GM12878 (cell line): Measurements from ENCODE around the gene ANTXR2. TPM values are rescaled to one million over a fixed set of nuclear protein-coding genes. Genes with fewer than 3 reads are reported as not detected.

Experiments
- ATAC-seq: fragments of 200-7000 bp; cut with Tn5 transposase; 3 replicates; pipeline ENCODE4 v1.9.1; 2020; ENCODE audit warnings: mild to moderate bottlenecking, moderate library complexity
- BruUV-seq: library from RNA; stranded (reverse); fragments of 400-500 nt; replicated peaks from 2 replicates; lab custom pipeline; 2021; lab: Mats Ljungman, UMichigan
- CTCF ChIA-PET: fragments of 300-600 bp; sonication (Branson Sonifier 250); formaldehyde crosslinking; extraction: SDS; loops from one replicate; lab custom pipeline; 2021; ENCODE audit warnings: inconsistent platforms; lab: Yijun Ruan, JAX
- POLR2A ChIA-PET: fragments of 350-600 bp; formaldehyde crosslinking; extraction: SDS; loops from one replicate; lab custom pipeline; 2021; ENCODE audit warnings: inconsistent platforms; lab: Charles Lee
- RAD21 ChIA-PET: fragments of 300-600 bp; sonication (Branson Sonifier 250); formaldehyde crosslinking; loops from one replicate; lab custom pipeline; 2023; ENCODE audit warnings: antibody characterized with exemption; ENCODE audit not compliant: unreplicated experiment; lab: Charles Lee
- SMC1A ChIA-PET: fragments of 300-600 bp; sonication (Branson Sonifier 250); formaldehyde crosslinking; loops from one replicate; lab custom pipeline; 2023; ENCODE audit not compliant: unreplicated experiment, uncharacterized antibody; lab: Charles Lee
- DNase-seq: peaks from one replicate; pipeline ENCODE4 v3.0.0-alpha.2; 2011; ENCODE audit warnings: low read depth, low spot score
- FAIRE-seq: peaks from 3 replicates; lab custom pipeline; 2011; peaks lifted over from hg19 to GRCh38; lab: Jason Lieb, UNC
- H2AFZ ChIP-seq: 2 replicates; pipeline ENCODE4 v1.6.0; 2011; ENCODE audit warnings: low read depth, low read length, control low read depth; ENCODE audit not compliant: control insufficient read depth
- H3K27ac ChIP-seq: 2 replicates; pipeline ENCODE4 v1.5.1; 2011; ENCODE audit warnings: control low read depth; ENCODE audit not compliant: control insufficient read depth, insufficient read depth
- H3K27me3 ChIP-seq, 2 experiments: replicated peaks in 1 of 2; 2 replicates each; pipeline versions ENCODE4 v1.6.0 to v1.6.1; 2011; ENCODE audit warnings: low read length in 1 of 2; ENCODE audit not compliant: control insufficient read depth in 2 of 2, insufficient read depth in 2 of 2
- H3K36me3 ChIP-seq, 2 experiments: 2 replicates each; pipeline ENCODE4 v1.5.1; 2011; ENCODE audit warnings: low read length in 1 of 2; ENCODE audit not compliant: control insufficient read depth in 2 of 2, insufficient read depth in 2 of 2
- H3K4me1 ChIP-seq: 2 replicates; pipeline ENCODE4 v1.6.1; 2011; ENCODE audit warnings: mild to moderate bottlenecking, low read length, moderate library complexity, mixed read lengths; ENCODE audit not compliant: control insufficient read depth, insufficient read depth
- H3K4me2 ChIP-seq: 2 replicates; pipeline ENCODE4 v1.6.0; 2011; ENCODE audit warnings: control low read depth; ENCODE audit not compliant: control insufficient read depth, insufficient read depth
- H3K4me3 ChIP-seq: fragments of 200-600 bp; sonication (generic); 2 replicates; pipeline ENCODE4 v1.5.1; 2016
- H3K79me2 ChIP-seq: 2 replicates; pipeline ENCODE4 v1.6.0; 2011; ENCODE audit warnings: low read length; ENCODE audit not compliant: control insufficient read depth, insufficient read depth
- H3K9ac ChIP-seq: 2 replicates; pipeline ENCODE4 v1.8.0; 2011; ENCODE audit warnings: low read length, control low read depth, mixed read lengths; ENCODE audit not compliant: control insufficient read depth, insufficient read depth
- H3K9me3 ChIP-seq: replicated peaks from 3 replicates; pipeline ENCODE4 v1.5.1; 2011; ENCODE audit warnings: mild to moderate bottlenecking, low read length; ENCODE audit not compliant: control insufficient read depth, insufficient read depth
- H4K20me1 ChIP-seq: 2 replicates; pipeline ENCODE4 v1.6.0; 2011; ENCODE audit not compliant: control insufficient read depth, insufficient read depth
- ASH2L ChIP-seq: fragments of 300-600, 200-600 bp; sonication (generic); IDR thresholded peaks from 2 replicates; pipeline ENCODE4 v1.6.1; 2017; ENCODE audit warnings: low read depth, mild to moderate bottlenecking, borderline replicate concordance
- IKZF1 ChIP-seq: fragments of 450-650 bp; conservative IDR thresholded peaks from 2 replicates; pipeline ENCODE4 v1.6.1; 2017; ENCODE audit warnings: antibody characterized with exemption, mild to moderate bottlenecking
- PML ChIP-seq: IDR thresholded peaks from 2 replicates; pipeline ENCODE4 v1.6.1; 2012; ENCODE audit warnings: low read length, inconsistent platforms
- TAF1 ChIP-seq: IDR thresholded peaks from 2 replicates; pipeline ENCODE4 v1.6.1; 2011; ENCODE audit warnings: mild to moderate bottlenecking, low read depth, low read length, borderline replicate concordance
- TARDBP ChIP-seq: IDR thresholded peaks from 2 replicates; pipeline ENCODE4 v1.6.1; 2016; ENCODE audit warnings: borderline replicate concordance
- ZBTB40 ChIP-seq: fragments of 450-650 bp; IDR thresholded peaks from 2 replicates; pipeline ENCODE4 v1.6.1; 2016; ENCODE audit warnings: mild to moderate bottlenecking, moderate library complexity, borderline replicate concordance
- ZNF687 ChIP-seq: fragments of 450-650 bp; IDR thresholded peaks from 2 replicates; pipeline ENCODE4 v1.6.1; 2017; ENCODE audit warnings: mild to moderate bottlenecking, moderate library complexity
- in situ Hi-C: fragments of 300-500 bp; cut with MboI; formaldehyde crosslinking; loops from 9 replicates; pipeline ENCODE4 v1.14.3; 2018; ENCODE audit warnings: mixed read lengths
- intact Hi-C: fragments of 100-400 bp; cut with micrococcal nuclease; formaldehyde crosslinking; loops from one replicate; pipeline ENCODE4 v1.14.2; 2022; ENCODE audit not compliant: unreplicated experiment
- polyA plus RNA-seq, 11 experiments: library from polyadenylated mRNA; depleted of rRNA in 4 of 11; unstranded in 6 of 11; stranded (reverse) in 5 of 11; fragments of >200 nt; fragmentation: Nextera tagmentation in 4 of 11; fragmentation: Illumina TruSeq in 1 of 11; extraction: Ambion mirVana in 4 of 11; extraction: Trizol in 1 of 11; gene quantifications; 1 replicate in 1 of 11; 2 replicates in 10 of 11; pipeline versions ENCODE4 v1.2.1 to v1.2.3, GENCODE V29; 2011 to 2016; ENCODE audit warnings: inconsistent platforms in 2 of 11, missing spikeins in 2 of 11, low read depth in 1 of 11
- total RNA-seq, 4 experiments: library from RNA; depleted of rRNA in 3 of 4; stranded (reverse); fragments of >200 nt in 3 of 4; fragmentation: Illumina TruSeq in 1 of 4; extraction: Trizol in 1 of 4; gene quantifications; 2 replicates each; pipeline versions ENCODE4 v1.2.1 to v1.2.3, GENCODE V29; 2013 to 2021

The ANTXR2 gene
- total and polyA plus RNA-seq, 10 of the 15 experiments (the other 5 are each of a cell fraction or from before 2014, with no cell fraction given) = 1.4 to 8.9 (median 5.7) TPM

- TF ChIP-seq ZNF687 = no peak
- TF ChIP-seq ZBTB40 = no peak
- TF ChIP-seq PML = no peak
- no peak for TF ChIP-seq ASH2L
Measured at GRCh38 chr4:79949178-79949577, 123.9 kb downstream of the ANTXR2 start (continued).

GRCh38 chr4:79948739-79949138 is 124.3 kb downstream of the ANTXR2 start:
- SMC1A ChIA-PET = interaction anchor here (1.0 kb wide), 1 partner anchor 31 kb away, joined by 3 read pairs; no protein-coding TSS in a partner anchor
- FAIRE-seq = no peak
- Histone ChIP-seq H3K27ac (no peak overlapping the region), H4K20me1 (no peaks in the 10 kb centered on the region), H3K27me3 (no peaks in the 10 kb centered on the region), H3K9me3 (no peaks in the 10 kb centered on the region), H3K79me2 (no peaks in the 10 kb centered on the region), H3K4me2 (no peak overlapping the region), H3K36me3 (no peaks in the 10 kb centered on the region), H2AFZ (no peak overlapping the region), H3K4me3 (no peak overlapping the region), H3K9ac (no peak overlapping the region), H3K4me1 (no peaks in the 10 kb centered on the region)
- no TSS peak for BruUV-seq
- CTCF ChIA-PET = no interaction called here
- RAD21 ChIA-PET = no interaction called here
- ATAC-seq = no peak
- in situ Hi-C loops = no loop called here
- intact Hi-C loops = no loop called here
- no peak for DNase-seq
- POLR2A ChIA-PET = no interaction called here
- no peak for TF ChIP-seq IKZF1
- TF ChIP-seq ZBTB40 = no peak
- no peak for TF ChIP-seq TAF1
- TF ChIP-seq TARDBP = no peak
